Smooth muscle cell (in vitro differentiated cells): ENCODE measurements around the gene STRA6. TPM values are rescaled to one million over a fixed set of nuclear protein-coding genes. Genes with fewer than 3 reads are reported as not detected.
A peak's percentile ranks its signal among the peaks of the same experiment; 100 is the strongest.

Experiments used
- DNase-seq: peaks from one replicate; lab custom pipeline; 2025; ENCODE audit not compliant: unreplicated experiment; lab: John Stamatoyannopoulos, UW
- H2AFZ ChIP-seq: fragments of 200-600 bp; sonication (generic); 2 replicates; pipeline ENCODE4 v1.6.0; 2016; ENCODE audit warnings: antibody characterized with exemption, low read depth, mild to moderate bottlenecking
- H3F3A ChIP-seq: fragments of 200-600 bp; sonication (generic); 2 replicates; pipeline ENCODE4 v1.6.0; 2017; ENCODE audit warnings: antibody characterized with exemption, low read depth
- H3K27ac ChIP-seq: fragments of 200-600 bp; sonication (generic); 2 replicates; pipeline ENCODE4 v1.5.1; 2016; ENCODE audit warnings: low read depth, mild to moderate bottlenecking
- H3K27me3 ChIP-seq: fragments of 200-600 bp; sonication (generic); 2 replicates; pipeline ENCODE4 v1.6.1; 2016; ENCODE audit warnings: low read depth, mild to moderate bottlenecking
- H3K36me3 ChIP-seq: fragments of 200-600 bp; sonication (generic); 2 replicates; pipeline ENCODE4 v1.5.1; 2016; ENCODE audit warnings: low read depth
- H3K4me1 ChIP-seq: fragments of 200-600 bp; sonication (generic); 2 replicates; pipeline ENCODE4 v1.5.1; 2016; ENCODE audit warnings: low read depth
- H3K4me2 ChIP-seq: fragments of 200-600 bp; sonication (generic); 2 replicates; pipeline ENCODE4 v1.6.0; 2016; ENCODE audit warnings: mild to moderate bottlenecking
- H3K4me3 ChIP-seq: fragments of 200-600 bp; sonication (generic); 2 replicates; pipeline ENCODE4 v1.5.1; 2016; ENCODE audit warnings: mild to moderate bottlenecking
- H3K79me2 ChIP-seq: fragments of 200-600 bp; sonication (generic); 2 replicates; pipeline ENCODE4 v1.6.0; 2016; ENCODE audit warnings: low read depth, mild to moderate bottlenecking
- H3K9ac ChIP-seq: fragments of 200-600 bp; sonication (generic); 2 replicates; pipeline ENCODE4 v1.6.0; 2016; ENCODE audit warnings: low read depth
- H3K9me3 ChIP-seq: fragments of 200-600 bp; sonication (generic); replicated peaks from 2 replicates; pipeline ENCODE4 v1.5.1; 2016; ENCODE audit warnings: low read depth
- H4K20me1 ChIP-seq: fragments of 200-600 bp; sonication (generic); 2 replicates; pipeline ENCODE4 v1.6.0; 2016; ENCODE audit warnings: low read depth
- WGBS: methylation state at CpG from one replicate; pipeline ENCODE4 v1.1.7; 2016; ENCODE audit warnings: low lambda C conversion rate; 5-methylcytosine and 5-hydroxymethylcytosine counted together
- polyA plus RNA-seq: library from polyadenylated mRNA; unstranded; fragments of >200 nt; fragmentation: Nextera tagmentation; extraction: Ambion mirVana; gene quantifications from 2 replicates; pipeline ENCODE4 v1.2.1, GENCODE V29; 2016
- total RNA-seq: library from RNA; depleted of rRNA; stranded (reverse); fragments of >200 nt; gene quantifications from 2 replicates; pipeline ENCODE4 v1.2.3, GENCODE V29; 2014
- TF ChIP-seq, protein P1 (sequence below): fragments of 200-600 bp; sonication (generic); IDR thresholded peaks from 2 replicates; pipeline ENCODE4 v1.5.1; 2017; ENCODE audit warnings: borderline replicate concordance, mild to moderate bottlenecking, antibody characterized with exemption; ENCODE audit not compliant: insufficient read depth, poor library complexity, severe bottlenecking

Gene STRA6
- total and polyA plus RNA-seq, 2 experiments from 2014 or later, result 124 to 253 TPM

- Histone ChIP-seq H3K27me3 (no peaks in the 10 kb centered on the region), H3K4me1 (peaks cover 41% of the 10 kb centered on the region), H3K27ac (no peak overlapping the region), H3K9me3 (no peaks in the 10 kb centered on the region), H2AFZ (no peak overlapping the region), H3K4me3 (no peak overlapping the region), H4K20me1 (no peaks in the 10 kb centered on the region), H3K9ac (no peak overlapping the region), H3F3A (peaks cover 8% of the 10 kb centered on the region), H3K79me2 (no peaks in the 10 kb centered on the region), H3K4me2 (no peak overlapping the region), H3K36me3 (no peaks in the 10 kb centered on the region)
- WGBS, result 89% methylated on average over 10 of the region's 10 CpGs
- TF ChIP-seq, protein P1, sequence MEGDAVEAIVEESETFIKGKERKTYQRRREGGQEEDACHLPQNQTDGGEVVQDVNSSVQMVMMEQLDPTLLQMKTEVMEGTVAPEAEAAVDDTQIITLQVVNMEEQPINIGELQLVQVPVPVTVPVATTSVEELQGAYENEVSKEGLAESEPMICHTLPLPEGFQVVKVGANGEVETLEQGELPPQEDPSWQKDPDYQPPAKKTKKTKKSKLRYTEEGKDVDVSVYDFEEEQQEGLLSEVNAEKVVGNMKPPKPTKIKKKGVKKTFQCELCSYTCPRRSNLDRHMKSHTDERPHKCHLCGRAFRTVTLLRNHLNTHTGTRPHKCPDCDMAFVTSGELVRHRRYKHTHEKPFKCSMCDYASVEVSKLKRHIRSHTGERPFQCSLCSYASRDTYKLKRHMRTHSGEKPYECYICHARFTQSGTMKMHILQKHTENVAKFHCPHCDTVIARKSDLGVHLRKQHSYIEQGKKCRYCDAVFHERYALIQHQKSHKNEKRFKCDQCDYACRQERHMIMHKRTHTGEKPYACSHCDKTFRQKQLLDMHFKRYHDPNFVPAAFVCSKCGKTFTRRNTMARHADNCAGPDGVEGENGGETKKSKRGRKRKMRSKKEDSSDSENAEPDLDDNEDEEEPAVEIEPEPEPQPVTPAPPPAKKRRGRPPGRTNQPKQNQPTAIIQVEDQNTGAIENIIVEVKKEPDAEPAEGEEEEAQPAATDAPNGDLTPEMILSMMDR, result no peak
- DNase-seq, result no peak
Measured at GRCh38 chr15:74226761-74227540, 24.4 kb upstream of the STRA6 start.

- Histone ChIP-seq H3K9me3 (no peaks in the 10 kb centered on the region), H3K9ac (no peak overlapping the region), H3K4me2 (no peak overlapping the region), H3F3A (peaks cover 8% of the 10 kb centered on the region), H4K20me1 (no peaks in the 10 kb centered on the region), H3K27me3 (no peaks in the 10 kb centered on the region), H3K27ac (no peak overlapping the region), H3K36me3 (no peaks in the 10 kb centered on the region), H3K79me2 (no peaks in the 10 kb centered on the region), H2AFZ (no peak overlapping the region), H3K4me1 (peaks cover 51% of the 10 kb centered on the region), H3K4me3 (no peak overlapping the region)
- WGBS, result 88% methylated on average over 5 of the region's 5 CpGs
- no peak for DNase-seq
- TF ChIP-seq, protein P1, result no peak
Measured at GRCh38 chr15:74225928-74226327, 23.3 kb upstream of the STRA6 start.

GRCh38 chr15:74222240-74223119, 19.9 kb upstream of the STRA6 start:
- no peak overlapping the region for H3K4me3 ChIP-seq
- no peaks in the 10 kb centered on the region for H3K36me3 ChIP-seq
- no peaks in the 10 kb centered on the region for H3K9me3 ChIP-seq
- peaks cover 8% of the 10 kb centered on the region for H3F3A ChIP-seq
- no peaks in the 10 kb centered on the region for H3K27me3 ChIP-seq
- no peak overlapping the region for H3K9ac ChIP-seq
- no peak overlapping the region for H3K27ac ChIP-seq
- peaks cover 43% of the 10 kb centered on the region for H3K4me1 ChIP-seq
- DNase-seq, result no peak
- H2AFZ ChIP-seq, result no peak overlapping the region
- H4K20me1 ChIP-seq, result no peaks in the 10 kb centered on the region
- H3K4me2 ChIP-seq, result peak overlapping the region; percentile 6
- TF ChIP-seq, protein P1, result no peak
- H3K79me2 ChIP-seq, result no peaks in the 10 kb centered on the region
- 35% methylated on average over 23 of the region's 25 CpGs for WGBS
